Smooth muscle cell (in vitro differentiated cells): ENCODE measurements around the gene VPS51. TPM values are rescaled to one million over a fixed set of nuclear protein-coding genes. Genes with fewer than 3 reads are reported as not detected.

Experiments
- DNase-seq: peaks from one replicate; lab custom pipeline; 2025; ENCODE audit not compliant: unreplicated experiment; lab: John Stamatoyannopoulos, UW
- H2AFZ ChIP-seq: fragments of 200-600 bp; sonication (generic); 2 replicates; pipeline ENCODE4 v1.6.0; 2016; ENCODE audit warnings: antibody characterized with exemption, low read depth, mild to moderate bottlenecking
- H3F3A ChIP-seq: fragments of 200-600 bp; sonication (generic); 2 replicates; pipeline ENCODE4 v1.6.0; 2017; ENCODE audit warnings: antibody characterized with exemption, low read depth
- H3K27ac ChIP-seq: fragments of 200-600 bp; sonication (generic); 2 replicates; pipeline ENCODE4 v1.5.1; 2016; ENCODE audit warnings: low read depth, mild to moderate bottlenecking
- H3K27me3 ChIP-seq: fragments of 200-600 bp; sonication (generic); 2 replicates; pipeline ENCODE4 v1.6.1; 2016; ENCODE audit warnings: low read depth, mild to moderate bottlenecking
- H3K36me3 ChIP-seq: fragments of 200-600 bp; sonication (generic); 2 replicates; pipeline ENCODE4 v1.5.1; 2016; ENCODE audit warnings: low read depth
- H3K4me1 ChIP-seq: fragments of 200-600 bp; sonication (generic); 2 replicates; pipeline ENCODE4 v1.5.1; 2016; ENCODE audit warnings: low read depth
- H3K4me2 ChIP-seq: fragments of 200-600 bp; sonication (generic); 2 replicates; pipeline ENCODE4 v1.6.0; 2016; ENCODE audit warnings: mild to moderate bottlenecking
- H3K4me3 ChIP-seq: fragments of 200-600 bp; sonication (generic); 2 replicates; pipeline ENCODE4 v1.5.1; 2016; ENCODE audit warnings: mild to moderate bottlenecking
- H3K79me2 ChIP-seq: fragments of 200-600 bp; sonication (generic); 2 replicates; pipeline ENCODE4 v1.6.0; 2016; ENCODE audit warnings: low read depth, mild to moderate bottlenecking
- H3K9ac ChIP-seq: fragments of 200-600 bp; sonication (generic); 2 replicates; pipeline ENCODE4 v1.6.0; 2016; ENCODE audit warnings: low read depth
- H3K9me3 ChIP-seq: fragments of 200-600 bp; sonication (generic); replicated peaks from 2 replicates; pipeline ENCODE4 v1.5.1; 2016; ENCODE audit warnings: low read depth
- H4K20me1 ChIP-seq: fragments of 200-600 bp; sonication (generic); 2 replicates; pipeline ENCODE4 v1.6.0; 2016; ENCODE audit warnings: low read depth
- WGBS: methylation state at CpG from one replicate; pipeline ENCODE4 v1.1.7; 2016; ENCODE audit warnings: low lambda C conversion rate; 5-methylcytosine and 5-hydroxymethylcytosine counted together
- polyA plus RNA-seq: library from polyadenylated mRNA; unstranded; fragments of >200 nt; fragmentation: Nextera tagmentation; extraction: Ambion mirVana; gene quantifications from 2 replicates; pipeline ENCODE4 v1.2.1, GENCODE V29; 2016
- total RNA-seq: library from RNA; depleted of rRNA; stranded (reverse); fragments of >200 nt; gene quantifications from 2 replicates; pipeline ENCODE4 v1.2.3, GENCODE V29; 2014
- TF ChIP-seq, protein P1 (sequence below): fragments of 200-600 bp; sonication (generic); IDR thresholded peaks from 2 replicates; pipeline ENCODE4 v1.5.1; 2017; ENCODE audit warnings: borderline replicate concordance, mild to moderate bottlenecking, antibody characterized with exemption; ENCODE audit not compliant: insufficient read depth, poor library complexity, severe bottlenecking

Gene VPS51
- total and polyA plus RNA-seq, 2 experiments from 2014 or later = 55.2 to 154 TPM

DNA sequence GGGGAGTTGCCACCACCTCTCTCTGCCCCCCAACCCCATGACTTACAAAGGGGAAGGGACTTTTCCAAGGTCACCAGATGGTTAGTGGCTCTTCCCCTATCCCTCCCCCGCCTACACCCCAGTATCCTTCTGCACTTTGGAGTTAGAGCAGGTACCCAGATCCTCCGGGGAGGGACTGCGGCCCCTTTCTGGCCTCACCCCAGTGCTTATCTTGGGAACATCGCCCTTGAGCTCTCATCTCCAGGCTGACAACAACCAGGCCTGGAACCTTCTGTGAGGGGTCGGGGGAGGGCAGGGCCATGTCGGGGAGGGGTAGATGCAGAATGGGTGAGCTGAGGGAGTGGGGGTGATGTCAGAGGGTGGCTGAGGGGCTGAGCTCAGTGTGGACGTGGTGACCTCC, 30.2 kb upstream of the VPS51 start:
- Histone ChIP-seq H3K9ac (no peak overlapping the region), H3K4me1 (no peaks in the 10 kb centered on the region), H3K36me3 (no peaks in the 10 kb centered on the region), H3K27me3 (no peaks in the 10 kb centered on the region), H3K9me3 (no peaks in the 10 kb centered on the region), H3F3A (no peaks in the 10 kb centered on the region), H3K4me3 (no peak overlapping the region), H3K27ac (no peak overlapping the region), H4K20me1 (no peaks in the 10 kb centered on the region), H3K4me2 (no peak overlapping the region), H3K79me2 (no peaks in the 10 kb centered on the region), H2AFZ (no peak overlapping the region)
- WGBS = 81% methylated on average over 7 of the region's 7 CpGs
- no peak for DNase-seq
- TF ChIP-seq, protein P1, sequence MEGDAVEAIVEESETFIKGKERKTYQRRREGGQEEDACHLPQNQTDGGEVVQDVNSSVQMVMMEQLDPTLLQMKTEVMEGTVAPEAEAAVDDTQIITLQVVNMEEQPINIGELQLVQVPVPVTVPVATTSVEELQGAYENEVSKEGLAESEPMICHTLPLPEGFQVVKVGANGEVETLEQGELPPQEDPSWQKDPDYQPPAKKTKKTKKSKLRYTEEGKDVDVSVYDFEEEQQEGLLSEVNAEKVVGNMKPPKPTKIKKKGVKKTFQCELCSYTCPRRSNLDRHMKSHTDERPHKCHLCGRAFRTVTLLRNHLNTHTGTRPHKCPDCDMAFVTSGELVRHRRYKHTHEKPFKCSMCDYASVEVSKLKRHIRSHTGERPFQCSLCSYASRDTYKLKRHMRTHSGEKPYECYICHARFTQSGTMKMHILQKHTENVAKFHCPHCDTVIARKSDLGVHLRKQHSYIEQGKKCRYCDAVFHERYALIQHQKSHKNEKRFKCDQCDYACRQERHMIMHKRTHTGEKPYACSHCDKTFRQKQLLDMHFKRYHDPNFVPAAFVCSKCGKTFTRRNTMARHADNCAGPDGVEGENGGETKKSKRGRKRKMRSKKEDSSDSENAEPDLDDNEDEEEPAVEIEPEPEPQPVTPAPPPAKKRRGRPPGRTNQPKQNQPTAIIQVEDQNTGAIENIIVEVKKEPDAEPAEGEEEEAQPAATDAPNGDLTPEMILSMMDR = no peak

DNA sequence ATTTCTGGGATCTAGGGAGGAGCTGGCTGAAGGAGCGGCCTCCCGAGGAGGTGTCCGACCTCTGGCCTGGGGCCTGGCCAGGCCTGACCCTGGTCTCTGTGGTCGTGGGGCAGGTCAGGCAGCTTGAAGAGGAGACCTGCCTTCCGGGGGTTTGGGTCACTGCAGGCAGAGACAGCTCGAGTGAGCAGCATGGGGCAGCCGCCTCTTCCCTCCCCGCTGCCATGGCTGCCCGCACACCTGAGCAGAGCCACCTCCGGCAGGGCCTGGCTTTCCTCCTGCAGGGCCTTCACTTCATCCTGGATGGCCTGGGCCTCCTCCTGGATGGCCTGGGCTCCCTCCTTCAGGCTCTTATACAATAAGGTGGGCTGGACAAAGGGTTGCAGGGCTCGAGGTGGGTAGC, 29.7 kb upstream of the VPS51 start:
- no peak overlapping the region for H3K4me3 ChIP-seq
- no peaks in the 10 kb centered on the region for H4K20me1 ChIP-seq
- H3K4me1 ChIP-seq = no peaks in the 10 kb centered on the region
- no peaks in the 10 kb centered on the region for H3K36me3 ChIP-seq
- no peak overlapping the region for H3K4me2 ChIP-seq
- no peaks in the 10 kb centered on the region for H3K79me2 ChIP-seq
- no peaks in the 10 kb centered on the region for H3F3A ChIP-seq
- H3K9me3 ChIP-seq = no peaks in the 10 kb centered on the region
- TF ChIP-seq, protein P1 = no peak
- H2AFZ ChIP-seq = no peak overlapping the region
- H3K9ac ChIP-seq = no peak overlapping the region
- H3K27me3 ChIP-seq = no peaks in the 10 kb centered on the region
- H3K27ac ChIP-seq = no peak overlapping the region
- DNase-seq = no peak
- 79% methylated on average over 11 of the region's 11 CpGs for WGBS

DNA sequence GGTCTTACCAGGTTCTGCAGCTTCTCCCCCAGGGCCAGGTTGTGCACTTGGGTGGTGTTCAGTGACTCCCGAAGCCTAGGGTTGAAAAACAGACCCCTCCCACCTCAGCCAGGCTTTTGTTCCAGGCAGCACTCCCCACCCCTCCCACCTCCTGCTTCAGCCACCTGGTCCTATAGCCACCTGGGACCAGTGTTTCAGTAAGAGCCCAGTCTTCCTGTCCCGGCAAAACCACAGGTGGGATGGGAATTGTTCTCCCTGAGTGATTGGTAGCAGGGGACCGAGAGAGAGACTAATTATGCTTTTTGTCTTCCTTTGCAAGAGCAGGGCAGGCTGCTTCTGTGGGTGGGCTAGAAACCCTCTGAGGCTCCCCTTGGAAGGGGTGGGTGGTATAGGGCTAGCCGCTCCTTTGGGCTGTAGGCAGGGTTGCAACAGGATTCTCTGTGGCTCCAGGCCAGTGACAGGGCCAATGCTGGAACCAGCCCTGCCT, 29.2 kb upstream of the VPS51 start:
- no peak overlapping the region for H3K27ac ChIP-seq
- WGBS = 82% methylated on average over 4 of the region's 4 CpGs
- no peaks in the 10 kb centered on the region for H3K4me1 ChIP-seq
- no peak for DNase-seq
- no peaks in the 10 kb centered on the region for H3K27me3 ChIP-seq
- no peaks in the 10 kb centered on the region for H3K9me3 ChIP-seq
- H3K9ac ChIP-seq = no peak overlapping the region
- no peak overlapping the region for H3K4me2 ChIP-seq
- no peaks in the 10 kb centered on the region for H3K36me3 ChIP-seq
- no peak overlapping the region for H2AFZ ChIP-seq
- TF ChIP-seq, protein P1 = no peak
- no peaks in the 10 kb centered on the region for H4K20me1 ChIP-seq
- H3F3A ChIP-seq = no peaks in the 10 kb centered on the region
- H3K79me2 ChIP-seq = no peaks in the 10 kb centered on the region
- H3K4me3 ChIP-seq = no peak overlapping the region

DNA sequence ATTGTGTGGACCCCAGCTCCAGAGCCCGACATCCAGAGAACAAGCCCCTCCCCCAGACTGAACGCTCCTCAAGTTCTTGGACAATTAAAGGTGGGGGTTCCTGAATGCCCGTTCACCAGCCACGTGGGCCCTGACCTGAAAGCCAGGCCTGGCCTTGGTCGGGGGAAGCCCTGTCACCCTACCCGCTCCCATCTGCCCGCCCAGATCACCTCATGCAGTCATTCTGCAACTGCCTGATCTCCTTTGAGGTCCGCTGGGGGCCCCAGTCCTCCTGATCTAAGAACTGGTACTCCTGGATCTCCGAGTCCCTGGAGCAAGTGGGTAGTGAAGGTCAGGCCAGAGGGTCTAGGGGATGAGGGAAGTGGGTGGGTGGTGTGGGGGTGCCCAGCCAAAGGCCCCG, 28.6 kb upstream of the VPS51 start:
- Histone ChIP-seq H3K79me2 (no peaks in the 10 kb centered on the region), H3K4me2 (no peak overlapping the region), H2AFZ (no peak overlapping the region), H3K4me1 (no peaks in the 10 kb centered on the region), H3K27me3 (no peaks in the 10 kb centered on the region), H3K27ac (no peak overlapping the region), H3K9me3 (no peaks in the 10 kb centered on the region), H3K36me3 (no peaks in the 10 kb centered on the region), H4K20me1 (no peaks in the 10 kb centered on the region), H3K9ac (no peak overlapping the region), H3K4me3 (no peak overlapping the region), H3F3A (no peaks in the 10 kb centered on the region)
- TF ChIP-seq, protein P1 = no peak
- no peak for DNase-seq
- 88% methylated on average over 10 of the region's 10 CpGs for WGBS
